ENCODE results near the gene OXLD1. TPM values are rescaled to one million over a fixed set of nuclear protein-coding genes. Genes with fewer than 3 reads are reported as not detected.
A peak's percentile ranks its signal among the peaks of the same experiment; 100 is the strongest.
"Not testable (repeated sequence)": the region's sequence is repeated elsewhere in the genome, so short reads cannot be mapped to it uniquely, and the experiment has no call there.

OXLD1 gene
- total and polyA plus RNA-seq, 12 donors, result 3.7 to 166 (median 51.5) TPM

- H3K27ac ChIP-seq; H3K4me3 ChIP-seq; H3K27me3 ChIP-seq; H3K4me1 ChIP-seq (replicated peaks in 1 of 2); intact Hi-C loops (cut with DNase I); H3K9me3 ChIP-seq (replicated peaks in 1 of 3): not testable (repeated sequence)
- peaks cover 0 to 39% of the 10 kb centered on the region in 2 donors for H3K36me3 ChIP-seq (replicated peaks in 1 of 2)
- 30 to 37% (median 34%) methylated on average over 17 to 18 of the region's 18 CpGs for WGBS, 4 donors
- TF ChIP-seq, protein P1, sequence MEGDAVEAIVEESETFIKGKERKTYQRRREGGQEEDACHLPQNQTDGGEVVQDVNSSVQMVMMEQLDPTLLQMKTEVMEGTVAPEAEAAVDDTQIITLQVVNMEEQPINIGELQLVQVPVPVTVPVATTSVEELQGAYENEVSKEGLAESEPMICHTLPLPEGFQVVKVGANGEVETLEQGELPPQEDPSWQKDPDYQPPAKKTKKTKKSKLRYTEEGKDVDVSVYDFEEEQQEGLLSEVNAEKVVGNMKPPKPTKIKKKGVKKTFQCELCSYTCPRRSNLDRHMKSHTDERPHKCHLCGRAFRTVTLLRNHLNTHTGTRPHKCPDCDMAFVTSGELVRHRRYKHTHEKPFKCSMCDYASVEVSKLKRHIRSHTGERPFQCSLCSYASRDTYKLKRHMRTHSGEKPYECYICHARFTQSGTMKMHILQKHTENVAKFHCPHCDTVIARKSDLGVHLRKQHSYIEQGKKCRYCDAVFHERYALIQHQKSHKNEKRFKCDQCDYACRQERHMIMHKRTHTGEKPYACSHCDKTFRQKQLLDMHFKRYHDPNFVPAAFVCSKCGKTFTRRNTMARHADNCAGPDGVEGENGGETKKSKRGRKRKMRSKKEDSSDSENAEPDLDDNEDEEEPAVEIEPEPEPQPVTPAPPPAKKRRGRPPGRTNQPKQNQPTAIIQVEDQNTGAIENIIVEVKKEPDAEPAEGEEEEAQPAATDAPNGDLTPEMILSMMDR (IDR thresholded peaks at IDR 0.05), result peak; percentile 30 to 72 (median 65)
- peak in 4 of 7 donors; percentile 52 to 76 (median 60) for DNase-seq
Observed at GRCh38 chr17:81675515-81676221, 9.3 kb upstream of the OXLD1 start.

- H3K36me3 ChIP-seq (replicated peaks in 1 of 2), result peaks cover 0 to 55% of the 10 kb centered on the region in 2 donors
- DNase-seq, result no peak
Observed at GRCh38 chr17:81673561-81674258, 7.3 kb upstream of the OXLD1 start.

DNA sequence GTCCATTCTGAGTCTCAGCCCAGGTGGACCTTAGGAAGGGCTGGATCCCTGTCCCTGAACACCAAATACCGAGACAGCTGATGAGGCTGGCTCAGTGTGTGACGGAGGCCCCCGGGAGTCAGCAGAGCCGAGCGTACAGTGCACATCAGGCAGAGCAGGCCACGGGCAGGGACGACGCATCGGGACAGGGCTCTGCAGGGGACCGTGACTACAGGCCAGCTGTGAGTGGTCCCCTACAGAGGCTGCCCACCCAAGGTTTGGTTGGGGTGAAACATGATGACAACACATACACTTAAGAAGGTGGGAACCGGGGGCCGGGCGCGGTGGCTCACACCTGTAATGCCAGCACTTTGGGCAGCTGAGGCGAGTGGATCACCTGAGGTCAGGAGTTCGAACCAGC, 6.5 kb upstream of the OXLD1 start:
- Histone ChIP-seq H3K36me3 (replicated peaks in 1 of 2) (peaks cover 0 to 55% of the 10 kb centered on the region in 2 donors), H3K27ac (no peak overlapping the region), H3K27me3 (no peaks in the 10 kb centered on the region), H3K4me1 (replicated peaks in 1 of 2) (peaks cover 0 to 5% of the 10 kb centered on the region in 2 donors), H3K9me3 (replicated peaks in 1 of 3) (no peaks in the 10 kb centered on the region), H3K4me3 (no peak overlapping the region)
- 92 to 93% (median 92%) methylated on average over 16 of the region's 16 CpGs for WGBS, 4 donors
- DNase-seq, result no peak
- TF ChIP-seq, protein P1 (IDR thresholded peaks at IDR 0.05), result no peak
- no peak for TF ChIP-seq POLR2A (IDR thresholded peaks at IDR 0.05)
- intact Hi-C loops (cut with DNase I), result no loop called here

More at GRCh38 chr17:81673561-81674258, 7.3 kb upstream of the OXLD1 start:
- Histone ChIP-seq H3K9me3 (replicated peaks in 1 of 3) (no peaks in the 10 kb centered on the region), H3K27ac (no peak overlapping the region), H3K4me3 (no peak overlapping the region), H3K4me1 (replicated peaks in 1 of 2) (no peaks in the 10 kb centered on the region), H3K27me3 (no peaks in the 10 kb centered on the region)
- WGBS, 4 donors, result 82 to 89% (median 85%) methylated on average over 18 of the region's 18 CpGs
- intact Hi-C loops (cut with DNase I), result no loop called here
- no peak for TF ChIP-seq POLR2A (IDR thresholded peaks at IDR 0.05)
- TF ChIP-seq, protein P1 (IDR thresholded peaks at IDR 0.05), result no peak

- no peak overlapping the region for H3K27ac ChIP-seq
- TF ChIP-seq POLR2A (IDR thresholded peaks at IDR 0.05), result no peak
- TF ChIP-seq, protein P1 (IDR thresholded peaks at IDR 0.05), result no peak
- WGBS, 4 donors, result 81 to 92% (median 87%) methylated on average over 6 to 18 of the region's 18 CpGs
- DNase-seq, result no peak
- peaks cover 0 to 10% of the 10 kb centered on the region in 2 donors for H3K4me1 ChIP-seq (replicated peaks in 1 of 2)
- no peaks in the 10 kb centered on the region for H3K9me3 ChIP-seq (replicated peaks in 1 of 3)
- no peak overlapping the region for H3K4me3 ChIP-seq
- no peaks in the 10 kb centered on the region for H3K27me3 ChIP-seq
- intact Hi-C loops (cut with DNase I), result no loop called here
- peaks cover 0 to 55% of the 10 kb centered on the region in 2 donors for H3K36me3 ChIP-seq (replicated peaks in 1 of 2)
Observed at GRCh38 chr17:81672504-81672903, 6.1 kb upstream of the OXLD1 start.

Data from adrenal gland (tissue), 12 donors.